Measurements from ENCODE around the gene RNF113B.

Gene RNF113B

GRCh38 chr13:98203646-98204326, 26.7 kb upstream of the RNF113B start:
- no peak for TF ChIP-seq CTCF (IDR thresholded peaks at IDR 0.05)

DNA sequence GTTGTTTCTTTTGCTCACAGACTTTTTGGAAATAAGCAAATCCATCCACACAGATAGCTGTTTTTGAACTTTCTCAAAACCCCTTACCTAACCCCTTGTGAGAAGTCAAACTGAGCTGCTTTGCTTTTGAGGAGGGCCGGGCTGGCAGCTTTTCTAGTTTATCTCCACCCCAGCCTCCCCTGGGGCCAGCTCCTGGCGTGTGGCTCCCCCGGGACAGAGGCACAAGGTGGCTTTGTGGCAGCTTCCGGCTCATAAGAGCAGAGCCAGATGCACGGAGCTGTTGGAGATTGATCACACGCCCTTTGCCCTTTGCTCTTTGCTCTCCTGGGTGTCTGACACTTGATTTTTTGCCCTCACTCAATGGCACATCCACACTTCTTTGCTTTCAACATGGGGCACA, 24.9 kb upstream of the RNF113B start:
- no peak for TF ChIP-seq CTCF (IDR thresholded peaks at IDR 0.05)

- TF ChIP-seq CTCF (IDR thresholded peaks at IDR 0.05) = no peak
Observed at GRCh38 chr13:98201189-98201588, 24.1 kb upstream of the RNF113B start.

DNA sequence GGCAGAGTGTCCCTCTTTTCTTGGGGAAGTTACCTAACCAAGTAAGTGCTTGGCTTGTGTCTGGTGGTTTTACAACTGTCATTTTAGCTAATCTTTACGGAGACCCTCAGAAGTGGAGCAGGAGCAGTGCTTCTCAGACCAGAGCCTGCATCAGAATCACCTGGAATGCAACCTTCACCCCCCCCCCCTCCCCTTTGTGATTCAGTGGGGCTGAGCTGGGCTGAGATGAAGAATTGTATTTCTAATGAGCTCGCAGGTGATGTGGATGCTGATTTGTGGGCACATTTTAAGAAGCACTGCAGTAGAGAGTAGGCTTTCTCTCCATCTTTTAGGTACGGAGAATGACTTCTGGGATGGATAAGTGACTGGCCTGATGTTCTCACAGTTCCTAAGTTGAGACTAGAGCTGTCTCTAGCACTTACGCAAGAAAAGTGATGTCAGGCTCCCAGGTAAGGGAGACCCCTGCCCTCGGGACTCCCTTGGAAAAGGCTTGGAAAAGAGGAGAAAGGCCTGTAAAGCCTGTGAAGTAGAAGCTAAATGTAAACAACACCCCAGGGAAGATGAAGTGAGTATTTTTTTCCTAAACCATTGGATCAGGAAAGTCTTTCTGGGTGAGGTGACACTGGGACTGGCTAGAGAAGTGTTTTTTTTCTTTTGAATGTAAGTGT, 23.3 kb upstream of the RNF113B start:
- no peak for TF ChIP-seq CTCF (IDR thresholded peaks at IDR 0.05)

DNA sequence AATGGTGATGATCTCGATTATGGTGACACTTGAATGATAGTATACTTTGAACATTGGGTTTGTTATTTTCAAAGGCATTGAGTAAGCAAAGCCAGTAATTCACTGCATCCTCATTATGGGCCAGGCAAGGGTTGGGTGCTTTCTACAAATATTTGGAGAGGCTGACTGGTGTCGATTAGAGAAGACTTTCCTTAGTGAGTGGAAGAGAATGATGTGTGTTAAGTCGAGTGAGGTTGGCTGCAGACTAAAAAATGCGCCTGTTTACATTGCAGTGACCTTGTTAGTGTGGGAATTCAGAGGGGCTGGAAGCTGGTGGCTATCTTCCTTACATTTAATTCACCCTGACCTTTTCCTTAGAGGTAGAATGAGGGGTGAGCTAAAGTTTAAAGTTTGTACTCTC, 22.4 kb upstream of the RNF113B start:
- no peak for TF ChIP-seq CTCF (IDR thresholded peaks at IDR 0.05)

DNA sequence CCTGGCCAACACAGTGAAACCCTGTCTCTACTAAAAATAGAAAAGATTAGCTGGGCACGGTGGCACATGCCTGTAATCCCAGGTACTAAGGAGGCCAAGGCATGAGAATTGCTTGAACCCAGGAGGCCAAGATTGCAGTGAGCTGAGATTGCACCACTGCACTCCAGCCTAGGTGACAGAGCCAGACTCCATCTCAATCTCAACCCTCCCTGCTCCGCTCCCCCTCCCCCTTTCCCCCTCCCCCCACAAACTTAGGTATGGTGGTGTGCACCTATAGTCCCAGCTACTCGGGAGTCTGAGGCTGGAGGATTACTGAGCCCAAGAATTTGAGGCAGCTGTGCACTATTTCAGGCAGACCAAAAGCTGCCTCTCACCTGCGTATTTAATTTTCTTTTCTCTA, 21.6 kb upstream of the RNF113B start:
- TF ChIP-seq CTCF (IDR thresholded peaks at IDR 0.05) = no peak

- TF ChIP-seq CTCF (IDR thresholded peaks at IDR 0.05) = no peak
Observed at GRCh38 chr13:98195054-98195791, 18.2 kb upstream of the RNF113B start.

Measured in LNCAP (cell line).